Measurements from ENCODE around the gene ZNF8.

DNA sequence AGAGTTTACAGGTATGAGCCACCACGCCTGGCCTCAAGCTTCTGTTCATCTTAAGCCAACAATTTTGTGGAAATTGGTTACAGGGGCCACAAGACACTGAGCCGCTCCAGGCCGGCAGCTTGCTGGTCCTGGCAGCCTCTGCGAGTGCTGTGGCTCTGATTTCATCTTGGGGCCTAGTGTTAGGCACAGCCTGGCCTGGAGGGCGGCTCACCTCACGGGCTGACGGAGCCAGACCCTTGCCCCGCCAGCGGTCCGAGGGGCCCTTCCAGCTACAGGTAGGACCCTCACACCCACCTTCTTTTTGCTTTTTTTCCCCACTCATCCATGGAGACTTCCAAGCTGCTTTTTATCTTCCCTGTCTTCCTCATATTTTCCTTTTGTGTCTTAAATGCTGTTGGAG is 41.4 kb upstream of the ZNF8 start:
- TF ChIP-seq CTCF (IDR thresholded peaks at IDR 0.05; ENCODE audit: insufficient read depth, low read length, poor library complexity, severe bottlenecking), result no peak
- TF ChIP-seq EZH2phosphoT487 (conservative IDR thresholded peaks at IDR 0.05; ENCODE audit: low read length), result no peak
